Endothelial cell of umbilical vein (primary cell): ENCODE measurements around the gene H2BK1. TPM values are rescaled to one million over a fixed set of nuclear protein-coding genes. Genes with fewer than 3 reads are reported as not detected.

Experiments used
- BruUV-seq: library from RNA; stranded (reverse); fragments of 400-500 nt; replicated peaks from 2 replicates; lab custom pipeline; 2021; lab: Mats Ljungman, UMichigan
- CTCF ChIA-PET: fragments of 300-600, 350-600 bp; sonication (Branson Sonifier 250); formaldehyde crosslinking; loops from one replicate; lab custom pipeline; 2021; ENCODE audit warnings: antibody characterized with exemption, inconsistent platforms; lab: Charles Lee
- POLR2A ChIA-PET: fragments of 300-600, 350-600 bp; sonication (Branson Sonifier 250); formaldehyde crosslinking; loops from one replicate; lab custom pipeline; 2021; ENCODE audit warnings: antibody characterized with exemption, inconsistent platforms; lab: Charles Lee
- DNase-seq: peaks from one replicate; pipeline ENCODE4 v3.0.0-alpha.2; 2011; ENCODE audit warnings: low read depth, low spot score
- FAIRE-seq: peaks from 2 replicates; lab custom pipeline; 2011; peaks lifted over from hg19 to GRCh38; lab: Jason Lieb, UNC
- H2AFZ ChIP-seq: 2 replicates; pipeline ENCODE4 v1.6.0; 2012; ENCODE audit warnings: low read depth, low read length, control low read depth, inconsistent platforms
- H3K27ac ChIP-seq: 2 replicates; pipeline ENCODE4 v1.5.1; 2011; ENCODE audit warnings: low read depth, mild to moderate bottlenecking, control low read depth, low read length, moderate library complexity; ENCODE audit not compliant: insufficient read depth
- H3K27me3 ChIP-seq, 2 experiments: 2 replicates each; pipeline versions ENCODE4 v1.6.0 to v1.6.1; 2011; ENCODE audit warnings: low read length in 2 of 2, mixed read lengths in 1 of 2; ENCODE audit not compliant: control insufficient read depth in 2 of 2, insufficient read depth in 2 of 2
- H3K36me3 ChIP-seq, 2 experiments: 2 replicates in 1 of 2; 3 replicates in 1 of 2; pipeline ENCODE4 v1.5.1; 2011; ENCODE audit warnings: low read length in 2 of 2, mild to moderate bottlenecking in 1 of 2, moderate library complexity in 1 of 2; ENCODE audit not compliant: control insufficient read depth in 2 of 2, insufficient read depth in 2 of 2; ENCODE audit errors: extremely low read depth in 1 of 2
- H3K4me1 ChIP-seq: 3 replicates; pipeline ENCODE4 v1.5.1; 2011; ENCODE audit warnings: mild to moderate bottlenecking, low read length; ENCODE audit not compliant: control insufficient read depth, insufficient read depth; ENCODE audit errors: extremely low read depth
- H3K4me2 ChIP-seq: 2 replicates; pipeline ENCODE4 v1.6.1; 2011; ENCODE audit warnings: low read length, control low read depth, mixed read lengths; ENCODE audit not compliant: insufficient read depth
- H3K4me3 ChIP-seq, 3 experiments: fragments of 200-600 bp in 1 of 3; sonication (generic), shearing (Covaris generic) in 1 of 3; replicated peaks in 1 of 3; 2 replicates each; pipeline ENCODE4 v1.5.1; 2011 to 2016; ENCODE audit warnings: control low read depth in 3 of 3, low read length in 3 of 3, mild to moderate bottlenecking in 2 of 3, inconsistent platforms in 1 of 3, low read depth in 1 of 3, moderate library complexity in 1 of 3; ENCODE audit not compliant: insufficient read depth in 1 of 3
- H3K79me2 ChIP-seq: 2 replicates; pipeline ENCODE4 v1.6.0; 2012; ENCODE audit warnings: low read length, inconsistent platforms; ENCODE audit not compliant: control insufficient read depth, insufficient read depth
- H3K9ac ChIP-seq: replicated peaks from 2 replicates; pipeline ENCODE3; 2011; ENCODE audit warnings: low read length, control low read depth; ENCODE audit not compliant: insufficient read depth; ENCODE audit errors: extremely low read depth
- H3K9me1 ChIP-seq: replicated peaks from 3 replicates; pipeline ENCODE4 v1.6.0; 2011; ENCODE audit warnings: mild to moderate bottlenecking, low read length; ENCODE audit not compliant: control insufficient read depth, insufficient read depth; ENCODE audit errors: extremely low read depth
- H3K9me3 ChIP-seq: replicated peaks from 2 replicates; pipeline ENCODE4 v1.5.1; 2012; ENCODE audit warnings: low read length, inconsistent platforms; ENCODE audit not compliant: control insufficient read depth, insufficient read depth
- H4K20me1 ChIP-seq: replicated peaks from 2 replicates; pipeline ENCODE3; 2011; ENCODE audit warnings: mild to moderate bottlenecking, low read length; ENCODE audit not compliant: control insufficient read depth, insufficient read depth; ENCODE audit errors: extremely low read depth
- EZH2 ChIP-seq: IDR thresholded peaks from 2 replicates; pipeline ENCODE4 v1.6.1; 2012; ENCODE audit warnings: borderline replicate concordance, low read depth, mild to moderate bottlenecking, moderate library complexity, low read length, inconsistent platforms; ENCODE audit not compliant: severe bottlenecking
- FOS ChIP-seq: IDR thresholded peaks from 2 replicates; pipeline ENCODE4 v1.6.1; 2011; ENCODE audit warnings: mild to moderate bottlenecking, low read length, moderate library complexity, borderline replicate concordance; ENCODE audit not compliant: insufficient read depth
- GATA2 ChIP-seq: IDR thresholded peaks from 2 replicates; pipeline ENCODE4 v1.7.0; 2011; ENCODE audit warnings: low read depth, mild to moderate bottlenecking, moderate library complexity, mixed read lengths, low read length; ENCODE audit not compliant: insufficient read length, insufficient read depth
- JUN ChIP-seq: IDR thresholded peaks from 2 replicates; pipeline ENCODE4 v1.6.1; 2011; ENCODE audit warnings: borderline replicate concordance, low read depth; ENCODE audit not compliant: insufficient read length, insufficient read depth
- MYC ChIP-seq: IDR thresholded peaks from one replicate; pipeline ENCODE4 v1.6.1; 2011; ENCODE audit warnings: mild to moderate bottlenecking, low read depth, low read length
- POLR2A ChIP-seq: IDR thresholded peaks from 2 replicates; pipeline ENCODE4 v1.6.1; 2012; ENCODE audit warnings: low read depth, mild to moderate bottlenecking, control low read depth, low read length
- POLR2AphosphoS5 ChIP-seq: IDR thresholded peaks from 2 replicates; pipeline ENCODE4 v1.6.1; 2012; ENCODE audit warnings: low read depth, mild to moderate bottlenecking, control low read depth, low read length, moderate library complexity; ENCODE audit not compliant: insufficient read depth
- dilution Hi-C: fragments of 300-500 bp; cut with MboI; formaldehyde crosslinking; loops from one replicate; pipeline ENCODE4 v1.15.0; 2019; ENCODE audit warnings: low sequenced_read_pairs; ENCODE audit not compliant: extremely low pct_ligation_motif_present
- intact Hi-C: fragments of 100-400 bp; cut with micrococcal nuclease; formaldehyde crosslinking; loops from one replicate; pipeline ENCODE4 v1.10.0; 2022
- polyA plus RNA-seq, 4 experiments: library from polyadenylated mRNA; depleted of rRNA in 3 of 4; stranded (reverse) in 3 of 4; unstranded in 1 of 4; fragments of >200 nt; gene quantifications; 2 replicates each; pipeline versions ENCODE4 v1.2.1 to v1.2.3, GENCODE V29; 2011 to 2012; ENCODE audit warnings: missing spikeins in 1 of 4
- total RNA-seq: library from RNA; stranded (reverse); gene quantifications from 2 replicates; pipeline ENCODE4 v1.2.3, GENCODE V29; 2021
- TF ChIP-seq, protein P1 (sequence below), 2 donors: IDR thresholded peaks; 1 replicate in 1 of 2; 2 replicates in 1 of 2; pipeline ENCODE4 v1.5.1; 2011; ENCODE audit warnings: low read length in 2 of 2, mild to moderate bottlenecking in 2 of 2, moderate library complexity in 2 of 2, control low read depth in 1 of 2, inconsistent platforms in 1 of 2, low read depth in 1 of 2; ENCODE audit not compliant: insufficient read depth in 1 of 2; ENCODE audit errors: extremely low read depth in 1 of 2
- TF ChIP-seq, protein P2 (sequence below): IDR thresholded peaks from 2 replicates; pipeline ENCODE4 v1.6.1; 2011; ENCODE audit not compliant: insufficient read depth, insufficient read length

H2BK1 gene
- total and polyA plus RNA-seq, 2 donors (not counting 3 experiments of a cell fraction or from before 2014, with no cell fraction given), result not detected

DNA sequence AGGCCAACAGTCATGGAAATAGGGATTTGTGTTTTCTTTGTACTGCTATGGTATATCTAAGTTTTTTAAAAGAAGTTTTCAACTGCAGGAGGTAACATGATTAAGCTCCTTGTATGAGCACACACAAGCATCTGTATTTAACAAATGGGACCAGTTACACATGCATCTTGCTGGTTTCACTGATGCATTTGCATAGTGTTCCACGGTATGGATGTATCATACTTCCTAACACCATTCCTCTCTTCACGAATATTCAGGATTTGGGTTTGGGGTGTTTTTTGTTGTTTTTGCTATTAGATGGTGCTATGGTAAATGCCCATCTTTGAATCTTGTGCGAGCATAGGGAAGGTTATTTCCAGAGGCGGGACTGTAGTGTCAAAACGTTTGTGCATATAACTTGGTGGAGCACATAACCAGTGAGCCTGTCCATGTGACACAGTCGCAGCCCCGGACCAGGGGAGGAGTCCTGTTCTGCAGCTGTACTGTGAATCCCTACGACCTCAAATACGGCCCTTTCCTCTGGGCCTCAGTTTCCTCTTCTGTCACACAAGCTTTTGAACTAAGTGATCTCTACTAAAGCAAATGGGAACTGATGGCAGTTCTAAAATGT lies 1.9 kb downstream of the H2BK1 start:
- H3K27me3 ChIP-seq, result peaks cover 0 to 2% of the 10 kb centered on the region in 2 experiments
- no peak overlapping the region for H3K4me3 ChIP-seq
- intact Hi-C loops (no loop called here), dilution Hi-C loops (no loop called here)
- no peak overlapping the region for H3K27ac ChIP-seq
- no peak for DNase-seq
- no peaks in the 10 kb centered on the region for H3K9me3 ChIP-seq
- H3K79me2 ChIP-seq, result no peaks in the 10 kb centered on the region
- H2AFZ ChIP-seq, result no peak overlapping the region
- no peaks in the 10 kb centered on the region for H3K36me3 ChIP-seq
- no peaks in the 10 kb centered on the region for H4K20me1 ChIP-seq
- ChIA-PET CTCF (no interaction called here), POLR2A (interaction anchor here (2.5 kb wide), 1 partner anchor 19 kb away, joined by 5 read pairs; the partner anchor contains the start of gene ABCF2)
- TF ChIP-seq EZH2, result no peak
- TF ChIP-seq, protein P1, sequence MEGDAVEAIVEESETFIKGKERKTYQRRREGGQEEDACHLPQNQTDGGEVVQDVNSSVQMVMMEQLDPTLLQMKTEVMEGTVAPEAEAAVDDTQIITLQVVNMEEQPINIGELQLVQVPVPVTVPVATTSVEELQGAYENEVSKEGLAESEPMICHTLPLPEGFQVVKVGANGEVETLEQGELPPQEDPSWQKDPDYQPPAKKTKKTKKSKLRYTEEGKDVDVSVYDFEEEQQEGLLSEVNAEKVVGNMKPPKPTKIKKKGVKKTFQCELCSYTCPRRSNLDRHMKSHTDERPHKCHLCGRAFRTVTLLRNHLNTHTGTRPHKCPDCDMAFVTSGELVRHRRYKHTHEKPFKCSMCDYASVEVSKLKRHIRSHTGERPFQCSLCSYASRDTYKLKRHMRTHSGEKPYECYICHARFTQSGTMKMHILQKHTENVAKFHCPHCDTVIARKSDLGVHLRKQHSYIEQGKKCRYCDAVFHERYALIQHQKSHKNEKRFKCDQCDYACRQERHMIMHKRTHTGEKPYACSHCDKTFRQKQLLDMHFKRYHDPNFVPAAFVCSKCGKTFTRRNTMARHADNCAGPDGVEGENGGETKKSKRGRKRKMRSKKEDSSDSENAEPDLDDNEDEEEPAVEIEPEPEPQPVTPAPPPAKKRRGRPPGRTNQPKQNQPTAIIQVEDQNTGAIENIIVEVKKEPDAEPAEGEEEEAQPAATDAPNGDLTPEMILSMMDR (IDR thresholded peaks at IDR 0.05; ENCODE audit: extremely low read depth in 1 of 2, insufficient read depth in 1 of 2, low read depth in 1 of 2, low read length in 2 of 2), result no peak
- no peak for TF ChIP-seq MYC
- TF ChIP-seq, protein P2, sequence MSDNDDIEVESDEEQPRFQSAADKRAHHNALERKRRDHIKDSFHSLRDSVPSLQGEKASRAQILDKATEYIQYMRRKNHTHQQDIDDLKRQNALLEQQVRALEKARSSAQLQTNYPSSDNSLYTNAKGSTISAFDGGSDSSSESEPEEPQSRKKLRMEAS, result no peak
- no peak for TF ChIP-seq FOS
- TF ChIP-seq JUN, result no peak
- no peak for TF ChIP-seq POLR2A
- TF ChIP-seq GATA2, result no peak
- TF ChIP-seq POLR2AphosphoS5, result no peak
- H3K9me1 ChIP-seq, result no peaks in the 10 kb centered on the region
- no peaks in the 10 kb centered on the region for H3K4me1 ChIP-seq
- BruUV-seq, result no TSS peak
- no peak overlapping the region for H3K4me2 ChIP-seq
- FAIRE-seq, result no peak
- H3K9ac ChIP-seq, result no peak overlapping the region
